Measurements from ENCODE around the gene GLS. TPM values are rescaled to one million over a fixed set of nuclear protein-coding genes. Genes with fewer than 3 reads are reported as not detected.

Gene GLS
- total and polyA plus RNA-seq, 2 of the 13 experiments (the other 11 are each of a cell fraction or from before 2014, with no cell fraction given): 78.6 to 183 TPM

DNA sequence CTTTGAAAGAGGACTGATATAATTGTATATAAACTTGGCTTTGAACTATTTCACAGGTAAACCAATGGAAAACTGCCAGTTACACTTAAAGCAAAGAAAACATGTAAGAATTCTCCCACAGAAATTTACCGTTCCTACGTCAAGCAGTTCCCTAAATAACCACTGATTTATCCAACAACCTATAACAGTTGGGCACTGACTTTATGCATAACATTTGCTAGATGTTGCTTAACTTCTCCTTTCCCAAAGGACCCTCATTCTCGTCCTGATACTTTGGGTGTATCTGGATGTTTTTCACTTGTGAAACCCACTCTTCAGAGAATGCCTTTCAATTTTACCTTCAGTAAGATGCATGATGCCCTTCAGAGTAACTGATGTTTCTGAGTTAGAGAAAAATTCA lies 89.5 kb downstream of the GLS start (continued):
- TF ChIP-seq, protein P1, sequence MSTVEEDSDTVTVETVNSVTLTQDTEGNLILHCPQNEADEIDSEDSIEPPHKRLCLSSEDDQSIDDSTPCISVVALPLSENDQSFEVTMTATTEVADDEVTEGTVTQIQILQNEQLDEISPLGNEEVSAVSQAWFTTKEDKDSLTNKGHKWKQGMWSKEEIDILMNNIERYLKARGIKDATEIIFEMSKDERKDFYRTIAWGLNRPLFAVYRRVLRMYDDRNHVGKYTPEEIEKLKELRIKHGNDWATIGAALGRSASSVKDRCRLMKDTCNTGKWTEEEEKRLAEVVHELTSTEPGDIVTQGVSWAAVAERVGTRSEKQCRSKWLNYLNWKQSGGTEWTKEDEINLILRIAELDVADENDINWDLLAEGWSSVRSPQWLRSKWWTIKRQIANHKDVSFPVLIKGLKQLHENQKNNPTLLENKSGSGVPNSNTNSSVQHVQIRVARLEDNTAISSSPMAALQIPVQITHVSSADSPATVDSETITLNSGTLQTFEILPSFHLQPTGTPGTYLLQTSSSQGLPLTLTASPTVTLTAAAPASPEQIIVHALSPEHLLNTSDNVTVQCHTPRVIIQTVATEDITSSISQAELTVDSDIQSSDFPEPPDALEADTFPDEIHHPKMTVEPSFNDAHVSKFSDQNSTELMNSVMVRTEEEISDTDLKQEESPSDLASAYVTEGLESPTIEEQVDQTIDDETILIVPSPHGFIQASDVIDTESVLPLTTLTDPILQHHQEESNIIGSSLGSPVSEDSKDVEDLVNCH (CRISPR knock-in tag; IDR thresholded peaks at IDR 0.05): no peak
- TF ChIP-seq ZNF142 (CRISPR knock-in tag; IDR thresholded peaks at IDR 0.05) (no peak), ZNF891 (CRISPR knock-in tag; IDR thresholded peaks at IDR 0.05) (no peak), ARHGAP35 (CRISPR knock-in tag; IDR thresholded peaks at IDR 0.05; ENCODE audit: borderline replicate concordance) (no peak), HDAC2 (CRISPR knock-in tag; IDR thresholded peaks at IDR 0.05) (no peak), ZNF766 (CRISPR knock-in tag; IDR thresholded peaks at IDR 0.05; ENCODE audit: borderline replicate concordance) (no peak), HOXA9 (CRISPR knock-in tag; IDR thresholded peaks at IDR 0.05; ENCODE audit: borderline replicate concordance) (no peak), ZNF24 (IDR thresholded peaks at IDR 0.05) (no peak), SMYD3 (CRISPR knock-in tag; IDR thresholded peaks at IDR 0.05) (no peak)

Measured in HepG2 (cell line).